GM19328 (cell line): ENCODE results near the gene RNF4.
A peak's percentile ranks its signal among the peaks of the same experiment; 100 is the strongest.
"Not testable (repeated sequence)": the region's sequence is repeated elsewhere in the genome, so short reads cannot be mapped to it uniquely, and the experiment has no call there.

ENCODE experiments used
- ATAC-seq: cut with Tn5 transposase; IDR thresholded peaks from one replicate; pipeline ENCODE4 v1.9.1; 2021; ENCODE audit warnings: mild to moderate bottlenecking, moderate library complexity; ENCODE audit not compliant: unreplicated experiment

Gene RNF4

DNA sequence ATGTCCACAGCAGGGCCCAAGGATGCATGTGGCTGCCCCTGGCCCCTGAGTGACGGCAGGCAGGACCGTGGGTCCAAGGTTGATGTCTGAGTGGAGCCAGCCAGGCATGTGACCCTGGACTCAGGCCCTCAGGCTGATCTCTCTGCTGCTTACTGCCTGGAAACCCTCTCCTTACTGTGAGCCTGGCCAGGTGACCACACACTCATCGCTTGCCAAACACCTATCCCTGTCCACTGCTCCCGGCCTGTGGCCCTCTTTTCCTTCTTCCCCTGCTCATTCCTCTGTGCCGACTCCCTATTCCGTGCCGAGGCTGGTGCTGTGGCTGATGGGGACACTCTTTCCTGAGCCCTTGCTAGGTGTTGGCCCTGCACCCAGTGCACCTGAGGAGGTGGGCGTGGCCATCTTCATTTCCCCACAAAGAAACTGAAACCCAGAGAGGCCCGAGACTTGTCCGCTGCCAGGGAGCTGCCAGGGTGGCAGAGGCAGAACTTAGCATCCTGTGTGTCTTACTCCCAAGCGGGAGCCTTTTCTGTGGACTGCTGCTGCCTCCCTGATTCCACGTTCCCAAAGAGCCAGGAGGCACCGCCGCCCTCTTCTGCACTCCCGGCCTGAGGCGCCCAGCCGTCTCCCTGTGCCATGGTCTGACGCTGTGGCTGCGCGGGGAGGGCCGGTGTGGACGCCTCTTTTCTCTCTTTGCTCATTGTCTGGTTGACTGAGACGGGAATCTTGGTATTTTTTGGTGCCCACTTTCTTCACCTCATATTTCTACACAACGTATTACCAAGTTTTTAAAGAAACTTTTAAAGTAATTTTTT, 11.2 kb upstream of the RNF4 start:
- ATAC-seq, result no peak

DNA sequence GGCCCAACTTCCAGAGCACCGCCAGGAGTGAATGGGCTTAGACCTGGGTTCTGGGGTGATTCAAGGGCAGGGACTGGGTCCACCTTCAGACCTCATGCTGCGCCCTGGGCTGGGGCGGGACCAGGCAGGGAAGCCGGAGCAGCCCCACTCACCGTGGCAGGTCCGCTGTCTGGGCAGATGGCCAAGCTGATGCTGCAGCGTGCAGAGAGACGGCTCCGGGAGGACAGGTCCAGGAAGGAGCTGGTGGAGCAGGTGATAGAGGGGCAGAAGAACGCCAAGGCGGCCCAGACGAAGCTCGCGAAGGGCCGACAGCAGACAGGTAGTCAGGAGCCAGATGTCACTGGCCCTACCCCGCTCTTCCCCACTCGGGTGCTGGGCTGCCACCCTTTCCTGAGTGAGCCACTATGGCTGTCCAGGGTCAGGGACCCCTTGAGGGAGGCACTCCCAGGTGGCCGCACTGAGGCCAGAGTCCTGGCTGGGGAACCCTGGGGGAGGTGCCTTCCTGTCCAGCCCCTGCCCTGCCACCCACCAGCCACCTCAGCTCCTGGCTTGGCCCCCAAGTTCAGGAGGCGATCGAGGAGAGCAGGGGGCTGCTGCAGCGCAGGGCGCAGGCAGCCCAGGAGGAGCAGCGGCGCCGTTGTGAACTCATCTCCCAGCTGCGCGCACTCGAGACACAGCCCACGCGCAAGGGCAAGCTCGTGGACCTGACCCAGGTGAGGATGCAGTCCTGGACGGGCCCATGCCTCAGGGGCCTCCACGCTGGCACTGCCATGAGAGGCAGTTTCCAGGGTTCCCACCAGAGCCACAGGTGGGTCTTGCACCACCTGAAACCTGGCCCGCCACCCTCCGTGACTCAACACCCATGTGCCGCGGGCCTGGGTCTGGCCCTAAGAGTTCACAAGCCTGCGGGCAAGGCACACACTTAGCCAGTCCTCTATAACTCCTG, 10.1 kb upstream of the RNF4 start:
- no peak for ATAC-seq

- no peak for ATAC-seq
Measured at GRCh38 chr4:2459589-2460349, 9.1 kb upstream of the RNF4 start.

DNA sequence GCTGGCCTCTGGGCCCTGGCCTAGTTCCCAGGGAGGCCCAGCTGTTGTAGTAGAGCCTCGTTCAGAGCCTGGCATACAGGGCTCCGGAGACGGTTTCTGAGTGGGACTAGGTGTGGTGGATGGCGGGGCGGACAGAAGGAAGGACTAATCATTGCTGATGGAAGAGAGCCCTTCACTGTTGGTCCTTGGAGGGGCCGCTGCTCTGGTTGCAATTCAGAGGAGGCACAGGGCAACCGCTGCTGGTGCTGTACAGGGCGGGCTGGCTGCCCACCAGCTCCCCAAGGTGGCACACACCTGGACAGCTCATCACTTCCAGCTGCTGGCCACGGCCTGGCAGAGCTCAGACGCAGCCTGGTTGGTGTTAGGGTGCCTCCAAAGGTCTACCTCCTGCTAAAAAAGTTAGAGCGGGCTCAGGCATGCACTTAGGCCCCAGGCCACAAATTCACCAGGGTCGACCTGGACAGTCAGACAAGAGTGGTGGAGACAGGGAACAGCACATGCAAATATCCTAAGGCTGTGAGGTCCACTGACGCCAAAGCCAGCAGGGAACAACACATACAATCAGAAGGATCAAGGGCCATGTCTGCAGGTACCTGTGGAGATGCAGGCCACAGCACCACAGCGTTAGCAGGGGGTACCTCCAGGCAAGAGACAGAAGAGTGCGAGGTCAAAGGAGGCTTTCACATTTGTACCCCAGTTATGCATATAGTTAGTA, 7.5 kb upstream of the RNF4 start:
- ATAC-seq, result no peak

- peak; percentile 79 for ATAC-seq
Measured at GRCh38 chr4:2462218-2462991, 6.5 kb upstream of the RNF4 start.

DNA sequence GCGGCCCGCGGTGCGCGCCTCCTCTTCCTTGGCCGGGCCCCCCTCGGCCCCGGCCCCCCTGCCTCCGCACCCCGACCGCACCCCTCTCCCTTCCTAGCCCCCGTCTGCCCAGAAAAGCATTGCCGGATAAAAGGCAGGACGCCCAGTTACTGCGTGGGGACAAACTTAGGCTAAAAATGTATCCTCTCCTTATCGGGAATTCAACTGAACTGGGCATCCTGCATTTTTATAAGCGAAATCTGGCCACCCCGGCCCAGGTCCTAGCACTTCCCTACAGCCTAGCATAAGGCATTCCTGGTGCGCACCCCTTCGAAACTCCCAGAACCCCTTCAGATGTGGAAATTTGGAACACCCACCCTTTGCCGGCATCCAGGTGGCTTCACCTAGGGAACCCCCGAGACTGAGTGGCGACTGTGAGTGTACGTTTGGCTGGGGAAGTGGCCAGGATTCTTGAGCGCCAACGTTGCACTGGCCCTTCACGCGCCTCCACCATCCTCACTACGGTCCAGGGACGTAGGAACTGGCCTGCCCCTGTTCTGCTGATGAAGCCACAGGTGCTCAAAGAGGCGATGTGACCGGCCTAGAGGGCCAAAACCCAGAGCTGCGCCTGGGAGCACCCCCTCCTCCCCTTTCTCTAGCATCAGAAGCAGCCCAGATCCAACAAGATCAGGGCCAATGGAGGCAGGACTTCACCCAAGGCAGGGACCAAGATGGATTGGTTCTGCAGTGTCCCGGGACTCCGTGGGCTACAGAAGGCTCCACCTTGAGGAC, 5.7 kb upstream of the RNF4 start:
- ATAC-seq, result no peak

DNA sequence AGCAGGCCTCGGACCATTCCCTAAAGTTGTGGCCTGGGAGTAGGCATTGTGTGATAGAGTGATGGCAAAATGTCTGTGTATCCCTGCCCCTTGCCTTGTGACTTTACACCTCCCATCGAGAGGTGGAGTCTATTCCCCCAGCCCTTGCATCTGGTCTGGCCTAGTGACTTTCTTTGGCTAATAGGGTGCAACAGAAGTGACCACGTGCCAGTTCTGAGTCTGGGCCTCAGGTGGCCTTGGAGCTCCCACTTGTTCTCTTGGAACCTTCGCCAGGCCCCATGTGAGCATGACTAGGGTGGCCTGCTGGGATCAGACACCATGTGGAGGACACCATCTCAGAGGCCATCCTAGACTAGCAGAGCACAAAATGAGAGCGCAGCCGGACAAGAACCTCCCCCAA, 3.9 kb upstream of the RNF4 start:
- no peak for ATAC-seq

GRCh38 chr4:2465544-2465943, 3.4 kb upstream of the RNF4 start:
- ATAC-seq, result not testable (repeated sequence)

- ATAC-seq, result peak; percentile 40
Measured at GRCh38 chr4:2469192-2469984, 482 bp downstream of the RNF4 start.

DNA sequence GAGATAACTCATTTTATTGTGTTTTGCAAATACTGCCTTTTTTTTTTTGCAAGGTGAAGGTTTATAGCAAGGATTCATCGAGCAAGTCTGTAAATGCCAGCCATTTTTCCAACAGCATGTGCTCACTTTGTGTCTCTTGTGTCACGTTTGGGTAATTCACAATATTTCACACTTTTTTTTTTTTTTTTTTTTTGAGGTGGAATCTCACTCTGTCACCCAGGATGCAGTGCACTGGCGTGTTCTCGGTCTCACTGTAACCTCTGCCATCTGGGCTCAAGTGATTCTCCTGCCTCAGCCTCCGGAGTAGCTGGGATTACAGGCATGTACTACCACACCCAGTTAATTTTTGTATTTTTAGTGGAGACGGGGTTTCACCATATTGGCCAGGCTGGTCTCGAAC, 1.9 kb downstream of the RNF4 start:
- no peak for ATAC-seq

- no peak for ATAC-seq
Measured at GRCh38 chr4:2472187-2472586, 3.3 kb downstream of the RNF4 start.

GRCh38 chr4:2478229-2478628, 9.3 kb downstream of the RNF4 start:
- no peak for ATAC-seq

GRCh38 chr4:2480649-2481048, 11.7 kb downstream of the RNF4 start:
- no peak for ATAC-seq

- no peak for ATAC-seq
Measured at GRCh38 chr4:2482192-2482591, 13.3 kb downstream of the RNF4 start.

GRCh38 chr4:2482693-2483092, 13.8 kb downstream of the RNF4 start:
- no peak for ATAC-seq

DNA sequence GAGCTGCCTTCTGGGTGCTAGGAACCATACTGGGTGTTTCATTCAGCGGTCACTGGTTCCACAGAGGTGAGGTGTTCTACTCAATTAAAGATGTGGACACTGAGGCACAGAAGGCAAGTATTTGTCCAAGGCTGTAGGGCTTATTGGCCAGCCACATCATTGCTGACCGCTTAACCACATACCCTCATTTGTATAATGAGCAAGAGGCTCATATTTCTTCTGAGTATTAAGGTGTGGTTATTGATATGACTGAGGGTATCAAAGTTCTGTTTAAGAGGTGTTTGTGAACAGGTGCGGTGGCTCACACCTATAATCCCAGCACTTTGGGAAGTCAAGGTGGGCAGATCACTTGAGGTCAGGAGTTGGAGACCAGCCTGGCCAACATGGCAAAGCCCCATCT, 14.3 kb downstream of the RNF4 start:
- no peak for ATAC-seq

- no peak for ATAC-seq
Measured at GRCh38 chr4:2484185-2484584, 15.3 kb downstream of the RNF4 start.

GRCh38 chr4:2484993-2485392, 16.1 kb downstream of the RNF4 start:
- peak; percentile 69 for ATAC-seq
